Endodermal cell (in vitro differentiated cells): ENCODE data around the gene PRKAG3. TPM values are rescaled to one million over a fixed set of nuclear protein-coding genes. Genes with fewer than 3 reads are reported as not detected.

Experiments used
- DNase-seq: peaks from one replicate; pipeline ENCODE4 v3.0.0-alpha.2; 2017
- H3K27ac ChIP-seq: 2 replicates; pipeline ENCODE4 v1.5.1; 2013; ENCODE audit warnings: mild to moderate bottlenecking, low read depth, low read length, moderate library complexity
- H3K27me3 ChIP-seq: 2 replicates; pipeline ENCODE4 v1.6.1; 2013; ENCODE audit warnings: mild to moderate bottlenecking, low read length, moderate library complexity; ENCODE audit not compliant: insufficient read depth, control insufficient read depth, poor library complexity, severe bottlenecking
- H3K36me3 ChIP-seq: 2 replicates; pipeline ENCODE4 v1.7.0; 2013; ENCODE audit warnings: mild to moderate bottlenecking, low read length, moderate library complexity; ENCODE audit not compliant: control insufficient read depth, insufficient read depth
- H3K4me1 ChIP-seq: one replicate; pipeline ENCODE4 v1.7.0; 2013; ENCODE audit warnings: low read length; ENCODE audit not compliant: control insufficient read depth, insufficient read depth
- H3K4me3 ChIP-seq: 2 replicates; pipeline ENCODE4 v1.5.1; 2013; ENCODE audit warnings: mild to moderate bottlenecking, low read length, moderate library complexity
- H3K9ac ChIP-seq: 2 replicates; pipeline ENCODE4 v1.6.1; 2013; ENCODE audit warnings: mild to moderate bottlenecking, low read length, moderate library complexity; ENCODE audit not compliant: poor library complexity, severe bottlenecking; ENCODE audit errors: extremely low read depth
- H3K9me3 ChIP-seq: 2 replicates; pipeline ENCODE4 v1.6.1; 2013; ENCODE audit warnings: mild to moderate bottlenecking, low read length, moderate library complexity; ENCODE audit not compliant: control insufficient read depth
- H3K27ac Mint-ChIP-seq: 2 replicates; pipeline ENCODE4 v1.8.0; 2020; ENCODE audit warnings: mixed read lengths
- H3K27me3 Mint-ChIP-seq: 2 replicates; pipeline ENCODE4 v1.8.0; 2021; ENCODE audit warnings: mild to moderate bottlenecking, mixed read lengths; ENCODE audit not compliant: insufficient read depth
- H3K36me3 Mint-ChIP-seq: 2 replicates; pipeline ENCODE4 v1.8.0; 2020; ENCODE audit warnings: low read depth, mixed read lengths
- H3K4me1 Mint-ChIP-seq: 2 replicates; pipeline ENCODE4 v1.8.0; 2020; ENCODE audit warnings: mixed read lengths
- H3K4me3 Mint-ChIP-seq: 2 replicates; pipeline ENCODE4 v1.8.0; 2020; ENCODE audit warnings: mild to moderate bottlenecking, moderate library complexity, mixed read lengths
- H3K9me3 Mint-ChIP-seq: 2 replicates; pipeline ENCODE4 v1.8.0; 2020; ENCODE audit warnings: mild to moderate bottlenecking, mixed read lengths
- WGBS, 2 experiments: methylation state at CpG; one replicate each; pipeline versions ENCODE4 v1.1.5 to v1.1.7; 2013; ENCODE audit warnings: missing lambda C conversion rate in 2 of 2, mixed read lengths in 1 of 2; ENCODE audit not compliant: insufficient coverage in 1 of 2, insufficient read length in 1 of 2; 5-methylcytosine and 5-hydroxymethylcytosine counted together
- total RNA-seq, 2 donors: library from RNA; stranded (reverse); fragmentation: NEBNext Ultra II Directional in 1 of 2; extraction: Animal tissue kit (Norgen Biotek cat#: 25700) in 1 of 2; gene quantifications; 2 replicates in 1 of 2; 3 replicates in 1 of 2; pipeline ENCODE4 v1.2.1, GENCODE V29; 2021
- TF ChIP-seq, protein P1 (sequence below): fragments of 200-600 bp; sonication (generic); conservative IDR thresholded peaks from 2 replicates; pipeline ENCODE4 v1.5.0; 2021; ENCODE audit warnings: antibody characterized with exemption, mild to moderate bottlenecking

Gene PRKAG3
- total RNA-seq, 2 donors from 2014 or later, result not detected

DNA sequence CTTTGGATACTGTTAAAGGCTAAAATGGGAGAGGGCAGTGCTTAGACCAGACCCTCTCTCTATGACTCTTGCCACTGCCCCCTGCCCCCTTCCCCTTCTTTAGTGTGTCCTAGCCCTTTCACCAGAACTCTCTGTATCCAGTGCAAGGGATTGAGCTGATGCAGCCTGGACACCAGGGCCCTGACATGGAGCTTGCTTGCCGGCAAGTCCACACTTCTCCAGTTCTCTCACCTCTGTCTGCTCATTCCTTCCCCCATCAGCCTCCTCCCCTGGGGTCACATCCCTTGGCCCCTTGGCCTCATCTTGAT, 26.5 kb upstream of the PRKAG3 start:
- Histone ChIP-seq H3K36me3 (no peaks in the 10 kb centered on the region), H3K4me1 (peaks cover 8% of the 10 kb centered on the region), H3K4me3 (no peak overlapping the region), H3K27ac (no peak overlapping the region), H3K9ac (no peak overlapping the region), H3K27me3 (peaks cover 98% of the 10 kb centered on the region), H3K9me3 (no peaks in the 10 kb centered on the region)
- TF ChIP-seq, protein P1, sequence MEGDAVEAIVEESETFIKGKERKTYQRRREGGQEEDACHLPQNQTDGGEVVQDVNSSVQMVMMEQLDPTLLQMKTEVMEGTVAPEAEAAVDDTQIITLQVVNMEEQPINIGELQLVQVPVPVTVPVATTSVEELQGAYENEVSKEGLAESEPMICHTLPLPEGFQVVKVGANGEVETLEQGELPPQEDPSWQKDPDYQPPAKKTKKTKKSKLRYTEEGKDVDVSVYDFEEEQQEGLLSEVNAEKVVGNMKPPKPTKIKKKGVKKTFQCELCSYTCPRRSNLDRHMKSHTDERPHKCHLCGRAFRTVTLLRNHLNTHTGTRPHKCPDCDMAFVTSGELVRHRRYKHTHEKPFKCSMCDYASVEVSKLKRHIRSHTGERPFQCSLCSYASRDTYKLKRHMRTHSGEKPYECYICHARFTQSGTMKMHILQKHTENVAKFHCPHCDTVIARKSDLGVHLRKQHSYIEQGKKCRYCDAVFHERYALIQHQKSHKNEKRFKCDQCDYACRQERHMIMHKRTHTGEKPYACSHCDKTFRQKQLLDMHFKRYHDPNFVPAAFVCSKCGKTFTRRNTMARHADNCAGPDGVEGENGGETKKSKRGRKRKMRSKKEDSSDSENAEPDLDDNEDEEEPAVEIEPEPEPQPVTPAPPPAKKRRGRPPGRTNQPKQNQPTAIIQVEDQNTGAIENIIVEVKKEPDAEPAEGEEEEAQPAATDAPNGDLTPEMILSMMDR, result no peak
- H3K27ac Mint-ChIP-seq, result no peak overlapping the region
- WGBS, 2 experiments, result 20 to 49% methylated on average over 1 of the region's 1 CpG
- no peaks in the 10 kb centered on the region for H3K9me3 Mint-ChIP-seq
- H3K27me3 Mint-ChIP-seq, result peaks cover 95% of the 10 kb centered on the region
- peaks cover 13% of the 10 kb centered on the region for H3K4me1 Mint-ChIP-seq
- no peak overlapping the region for H3K4me3 Mint-ChIP-seq
- no peaks in the 10 kb centered on the region for H3K36me3 Mint-ChIP-seq
- DNase-seq, result no peak

DNA sequence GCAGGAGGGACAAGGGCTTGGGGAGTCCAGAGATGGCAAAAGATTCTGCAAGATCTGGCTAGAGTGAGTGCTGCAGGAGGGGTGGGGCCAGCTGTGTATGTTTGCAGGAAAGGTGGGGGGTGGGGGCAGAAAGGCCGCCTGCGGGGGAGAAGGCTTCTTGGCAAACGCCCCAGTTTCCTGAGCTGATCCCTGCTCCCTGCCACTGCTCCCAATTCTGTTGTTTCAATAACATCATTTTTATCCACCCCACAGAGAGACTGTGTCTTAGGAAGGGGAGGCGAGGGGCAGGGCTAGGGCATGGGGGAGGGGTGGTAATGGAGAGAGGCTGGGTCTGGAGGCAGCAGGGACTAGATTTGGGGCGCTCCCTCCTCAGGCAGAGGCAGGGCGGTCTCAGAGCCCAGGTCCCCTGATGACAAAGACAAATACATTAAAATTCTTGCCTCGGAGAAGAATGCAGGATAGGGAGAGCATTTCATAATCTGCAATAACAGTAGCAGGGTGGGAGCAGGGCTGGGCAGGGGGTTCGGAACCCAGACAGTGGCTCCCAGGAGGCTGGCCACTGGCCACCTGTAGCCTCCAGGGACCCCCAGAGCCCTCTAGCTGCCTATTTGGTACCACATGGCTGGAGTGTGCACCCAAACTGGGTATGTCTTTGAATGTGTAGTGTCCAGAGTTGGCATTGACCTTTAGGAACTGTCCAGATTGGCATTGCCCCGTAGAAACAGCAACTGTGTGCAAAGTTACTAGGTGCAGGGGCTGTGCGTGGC, 26.0 kb upstream of the PRKAG3 start:
- Histone ChIP-seq H3K27me3 (peaks cover 95% of the 10 kb centered on the region), H3K4me1 (peaks cover 8% of the 10 kb centered on the region), H3K9ac (no peak overlapping the region), H3K9me3 (no peaks in the 10 kb centered on the region), H3K4me3 (no peak overlapping the region), H3K27ac (no peak overlapping the region), H3K36me3 (no peaks in the 10 kb centered on the region)
- TF ChIP-seq, protein P1, result no peak
- 64 to 71% methylated on average over 4 to 7 of the region's 10 CpGs for WGBS, 2 experiments
- peaks cover 95% of the 10 kb centered on the region for H3K27me3 Mint-ChIP-seq
- H3K36me3 Mint-ChIP-seq, result no peaks in the 10 kb centered on the region
- no peak overlapping the region for H3K27ac Mint-ChIP-seq
- no peaks in the 10 kb centered on the region for H3K9me3 Mint-ChIP-seq
- peak; percentile 48 for DNase-seq
- peaks cover 13% of the 10 kb centered on the region for H3K4me1 Mint-ChIP-seq
- no peak overlapping the region for H3K4me3 Mint-ChIP-seq

DNA sequence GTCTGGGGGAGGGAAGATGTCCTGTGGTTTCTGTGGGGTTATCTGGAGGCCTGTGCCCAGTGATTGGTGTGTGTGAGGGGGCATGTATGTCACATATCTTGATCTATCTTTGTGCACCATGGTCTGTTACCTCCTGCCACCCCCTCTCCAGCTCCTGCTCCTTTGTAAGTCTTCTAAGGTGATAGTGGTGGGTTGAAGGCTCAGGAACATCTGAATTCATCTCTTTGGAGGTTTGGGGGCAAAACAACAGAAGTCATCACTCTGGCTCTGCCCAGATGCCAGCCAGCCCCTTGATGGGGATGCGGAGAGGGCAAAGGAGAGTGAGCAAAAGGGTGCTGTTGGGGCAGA, 25.3 kb upstream of the PRKAG3 start:
- no peak overlapping the region for H3K4me3 Mint-ChIP-seq

More for the DNA sequence above, 25.3 kb upstream of the PRKAG3 start:
- no peaks in the 10 kb centered on the region for H3K36me3 Mint-ChIP-seq
- Histone ChIP-seq H3K36me3 (no peaks in the 10 kb centered on the region), H3K9me3 (no peaks in the 10 kb centered on the region), H3K4me3 (no peak overlapping the region), H3K4me1 (peaks cover 8% of the 10 kb centered on the region), H3K9ac (no peak overlapping the region), H3K27ac (no peak overlapping the region), H3K27me3 (peaks cover 88% of the 10 kb centered on the region)
- no peaks in the 10 kb centered on the region for H3K9me3 Mint-ChIP-seq
- H3K27ac Mint-ChIP-seq, result no peak overlapping the region
- TF ChIP-seq, protein P1, result no peak
- DNase-seq, result no peak
- H3K27me3 Mint-ChIP-seq, result peaks cover 89% of the 10 kb centered on the region
- WGBS, 2 experiments, result 93% methylated on average over 1 of the region's 1 CpG; no CpG with 5 or more reads in 1 of the 2 experiments
- peaks cover 13% of the 10 kb centered on the region for H3K4me1 Mint-ChIP-seq
